ENCODE data around the gene EARS2. TPM values are rescaled to one million over a fixed set of nuclear protein-coding genes. Genes with fewer than 3 reads are reported as not detected.

EARS2 gene
- total RNA-seq, 1 donor from 2014 or later = 21.1 TPM

DNA sequence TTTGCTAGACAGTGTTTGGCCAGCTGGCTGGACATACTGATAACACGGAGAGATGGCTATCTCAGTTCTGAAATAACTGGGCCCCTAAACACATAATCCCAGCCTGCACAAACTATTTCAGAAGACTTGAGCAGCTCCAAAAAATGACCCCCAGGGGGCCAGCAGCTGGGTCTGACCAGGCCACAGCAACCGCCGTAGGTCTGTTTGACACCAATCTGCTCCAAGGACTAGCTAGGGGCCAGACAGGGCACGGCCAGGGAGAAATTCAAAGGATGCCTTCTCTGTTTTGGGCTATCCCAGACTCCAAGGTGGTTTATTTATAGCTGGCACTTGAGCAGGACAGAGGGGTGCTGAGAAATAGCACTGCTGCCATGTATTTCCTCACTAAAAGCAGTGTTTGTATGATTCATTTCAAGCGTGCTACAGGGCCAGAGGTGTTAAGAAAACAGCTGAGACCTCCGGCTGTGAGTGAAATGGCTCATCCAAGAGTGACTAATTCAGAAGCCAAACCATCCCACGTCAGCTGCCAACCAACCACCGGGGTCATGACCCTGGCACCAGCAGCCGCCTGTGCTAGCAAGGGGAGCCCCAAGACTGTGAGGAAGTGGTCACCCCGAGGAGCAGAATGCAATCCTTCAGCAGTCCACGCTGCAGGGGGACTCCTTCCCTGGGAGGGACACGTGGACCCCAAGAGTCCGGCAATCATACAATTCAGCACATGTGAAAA is 52.5 kb downstream of the EARS2 start:
- no peak overlapping the region for H3K4me3 ChIP-seq
- H3K4me1 ChIP-seq = peaks cover 92% of the 10 kb centered on the region
- DNase-seq = no peak

GRCh38 chr16:23504076-23504452 is 53.1 kb downstream of the EARS2 start:
- H3K4me1 ChIP-seq = peaks cover 91% of the 10 kb centered on the region
- no peak for TF ChIP-seq CTCF (IDR thresholded peaks at IDR 0.05; ENCODE audit: borderline replicate concordance)
- peak overlapping the region; percentile 77 for H3K27ac ChIP-seq (replicated peaks)
- H3K27me3 ChIP-seq (ENCODE audit: low read depth) = no peaks in the 10 kb centered on the region
- H3K9me3 ChIP-seq (replicated peaks) = no peaks in the 10 kb centered on the region
- no peak overlapping the region for H3K4me3 ChIP-seq
- no peak for DNase-seq
- no peaks in the 10 kb centered on the region for H3K36me3 ChIP-seq
- intact Hi-C loops (cut with micrococcal nuclease) = no loop called here

More for the DNA sequence above, 52.5 kb downstream of the EARS2 start:
- TF ChIP-seq CTCF (IDR thresholded peaks at IDR 0.05; ENCODE audit: borderline replicate concordance) = no peak
- Histone ChIP-seq H3K27me3 (ENCODE audit: low read depth) (no peaks in the 10 kb centered on the region), H3K27ac (replicated peaks) (peak overlapping the region; percentile 77), H3K36me3 (no peaks in the 10 kb centered on the region), H3K9me3 (replicated peaks) (no peaks in the 10 kb centered on the region)
- intact Hi-C loops (cut with micrococcal nuclease) = no loop called here

GRCh38 chr16:23502466-23502865 is 54.7 kb downstream of the EARS2 start:
- Histone ChIP-seq H3K27me3 (ENCODE audit: low read depth) (no peaks in the 10 kb centered on the region), H3K4me1 (peaks cover 93% of the 10 kb centered on the region), H3K9me3 (replicated peaks) (no peaks in the 10 kb centered on the region), H3K27ac (replicated peaks) (no peak overlapping the region), H3K36me3 (no peaks in the 10 kb centered on the region), H3K4me3 (no peak overlapping the region)
- no peak for DNase-seq
- no peak for TF ChIP-seq CTCF (IDR thresholded peaks at IDR 0.05; ENCODE audit: borderline replicate concordance)
- intact Hi-C loops (cut with micrococcal nuclease) = no loop called here

- H3K27me3 ChIP-seq (ENCODE audit: low read depth) = no peaks in the 10 kb centered on the region
- TF ChIP-seq CTCF (IDR thresholded peaks at IDR 0.05; ENCODE audit: borderline replicate concordance) = no peak
- no peaks in the 10 kb centered on the region for H3K36me3 ChIP-seq
- no peak for DNase-seq
- intact Hi-C loops (cut with micrococcal nuclease) = no loop called here
- peaks cover 93% of the 10 kb centered on the region for H3K4me1 ChIP-seq
- no peaks in the 10 kb centered on the region for H3K9me3 ChIP-seq (replicated peaks)
- no peak overlapping the region for H3K27ac ChIP-seq (replicated peaks)
- no peak overlapping the region for H3K4me3 ChIP-seq
Measured at GRCh38 chr16:23501291-23501690, 55.9 kb downstream of the EARS2 start.

GRCh38 chr16:23500862-23501225 is 56.3 kb downstream of the EARS2 start:
- Histone ChIP-seq H3K27me3 (ENCODE audit: low read depth) (no peaks in the 10 kb centered on the region), H3K27ac (replicated peaks) (no peak overlapping the region), H3K36me3 (no peaks in the 10 kb centered on the region), H3K4me1 (peaks cover 90% of the 10 kb centered on the region), H3K9me3 (replicated peaks) (no peaks in the 10 kb centered on the region), H3K4me3 (no peak overlapping the region)
- TF ChIP-seq CTCF (IDR thresholded peaks at IDR 0.05; ENCODE audit: borderline replicate concordance) = no peak
- intact Hi-C loops (cut with micrococcal nuclease) = no loop called here
- DNase-seq = no peak

All from left ventricle myocardium inferior (tissue), 1 donor.